Transverse colon (tissue), 4 donors: ENCODE data around the gene TOP2A.

Experiments used
- EP300 ChIP-seq: sonication (generic); formaldehyde crosslinking; IDR thresholded peaks from one replicate; pipeline ENCODE4 v1.6.1; 2017; ENCODE audit warnings: antibody characterized with exemption, low read depth
- POLR2A ChIP-seq: fragments of 450-650 bp; IDR thresholded peaks from one replicate; pipeline ENCODE4 v1.6.1; 2016; ENCODE audit warnings: antibody characterized with exemption, mild to moderate bottlenecking, moderate library complexity
- POLR2AphosphoS5 ChIP-seq, 3 donors: sonication (generic); formaldehyde crosslinking; IDR thresholded peaks; one replicate each; pipeline ENCODE4 v1.6.1; 2016; ENCODE audit warnings: antibody characterized with exemption in 3 of 3
- TF ChIP-seq, protein P1 (sequence below), 5 experiments: fragments of 200-600 bp in 3 of 5; fragments of 450-650 bp in 2 of 5; sonication (generic) in 3 of 5; IDR thresholded peaks; 1 replicate in 2 of 5; 2 replicates in 3 of 5; pipeline ENCODE4 v1.5.1; 2016 to 2017; ENCODE audit warnings: antibody characterized with exemption in 5 of 5, inconsistent platforms in 3 of 5, mild to moderate bottlenecking in 2 of 5, moderate library complexity in 1 of 5

DNA sequence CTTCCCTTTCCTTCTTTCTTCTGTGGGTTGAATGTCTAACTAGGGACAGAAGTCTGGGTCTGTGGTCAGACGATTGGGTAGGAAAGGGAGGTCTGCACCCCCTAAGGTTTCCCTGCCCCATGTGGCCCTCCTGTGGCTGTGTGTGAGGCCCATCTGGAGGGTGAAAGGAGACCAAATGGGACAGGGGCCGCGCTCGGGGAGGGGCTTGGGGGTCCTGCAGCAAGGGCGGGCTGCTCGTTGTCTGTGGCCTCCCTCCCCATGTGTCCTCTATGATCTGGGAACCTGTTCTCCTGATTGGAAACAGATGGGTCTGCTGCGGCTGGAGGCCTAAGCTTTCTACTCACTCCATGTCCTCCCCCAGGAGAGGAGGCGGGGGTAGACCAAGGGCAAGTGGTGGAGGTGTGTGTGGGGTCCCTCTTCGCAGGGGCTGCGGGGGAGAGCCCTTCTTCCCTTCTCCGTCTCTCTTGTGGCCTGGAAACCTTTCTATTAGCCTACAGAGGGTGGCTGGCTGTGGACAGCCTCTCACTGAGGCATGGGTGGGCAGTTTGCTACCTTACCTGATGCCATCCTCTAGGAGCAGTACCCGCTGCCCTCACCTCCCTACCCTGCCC is 44.1 kb upstream of the TOP2A start:
- TF ChIP-seq, protein P1, sequence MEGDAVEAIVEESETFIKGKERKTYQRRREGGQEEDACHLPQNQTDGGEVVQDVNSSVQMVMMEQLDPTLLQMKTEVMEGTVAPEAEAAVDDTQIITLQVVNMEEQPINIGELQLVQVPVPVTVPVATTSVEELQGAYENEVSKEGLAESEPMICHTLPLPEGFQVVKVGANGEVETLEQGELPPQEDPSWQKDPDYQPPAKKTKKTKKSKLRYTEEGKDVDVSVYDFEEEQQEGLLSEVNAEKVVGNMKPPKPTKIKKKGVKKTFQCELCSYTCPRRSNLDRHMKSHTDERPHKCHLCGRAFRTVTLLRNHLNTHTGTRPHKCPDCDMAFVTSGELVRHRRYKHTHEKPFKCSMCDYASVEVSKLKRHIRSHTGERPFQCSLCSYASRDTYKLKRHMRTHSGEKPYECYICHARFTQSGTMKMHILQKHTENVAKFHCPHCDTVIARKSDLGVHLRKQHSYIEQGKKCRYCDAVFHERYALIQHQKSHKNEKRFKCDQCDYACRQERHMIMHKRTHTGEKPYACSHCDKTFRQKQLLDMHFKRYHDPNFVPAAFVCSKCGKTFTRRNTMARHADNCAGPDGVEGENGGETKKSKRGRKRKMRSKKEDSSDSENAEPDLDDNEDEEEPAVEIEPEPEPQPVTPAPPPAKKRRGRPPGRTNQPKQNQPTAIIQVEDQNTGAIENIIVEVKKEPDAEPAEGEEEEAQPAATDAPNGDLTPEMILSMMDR (IDR thresholded peaks at IDR 0.05), result no peak
- TF ChIP-seq EP300 (no peak), POLR2A (no peak), POLR2AphosphoS5 (IDR thresholded peaks at IDR 0.05) (peak in 1 of 3 donors; percentile 6)
